SU-DHL-6 (cell line): ENCODE data around the gene TOP2A.

Experiments used
- H2AFZ ChIP-seq: fragments of 200-600 bp; sonication (generic); 2 replicates; pipeline ENCODE4 v1.6.1; 2014; ENCODE audit warnings: low read depth, mild to moderate bottlenecking, moderate library complexity, mixed read lengths, antibody characterized with exemption, low read length; ENCODE audit not compliant: severe bottlenecking
- H3F3A ChIP-seq: fragments of 200-600 bp; shearing (Covaris generic); 2 replicates; pipeline ENCODE4 v1.6.0; 2016; ENCODE audit warnings: antibody characterized with exemption, mild to moderate bottlenecking; ENCODE audit not compliant: insufficient read depth
- H3K27ac ChIP-seq: fragments of 200-600 bp; sonication (generic); 2 replicates; pipeline ENCODE4 v1.5.1; 2016; ENCODE audit warnings: low read depth, mild to moderate bottlenecking, low read length, moderate library complexity, mixed read lengths
- H3K27me3 ChIP-seq: fragments of 200-600 bp; sonication (generic), shearing (Covaris generic); 2 replicates; pipeline ENCODE4 v1.6.0; 2014; ENCODE audit warnings: mild to moderate bottlenecking, low read length
- H3K36me3 ChIP-seq: fragments of 200-600 bp; sonication (generic); 2 replicates; pipeline ENCODE4 v1.6.1; 2014; ENCODE audit warnings: mild to moderate bottlenecking, low read length, mixed read lengths
- H3K4me2 ChIP-seq: fragments of 300-600, 200-600 bp; shearing (Covaris generic), sonication (generic); 2 replicates; pipeline ENCODE4 v1.6.0; 2014; ENCODE audit warnings: low read length, low read depth, mild to moderate bottlenecking; ENCODE audit not compliant: poor library complexity, severe bottlenecking
- H3K4me3 ChIP-seq: fragments of 200-600 bp; sonication (generic); 2 replicates; pipeline ENCODE4 v1.5.1; 2014; ENCODE audit warnings: antibody characterized with exemption, low read length, mild to moderate bottlenecking, mixed read lengths; ENCODE audit not compliant: insufficient read depth, poor library complexity, severe bottlenecking
- H3K79me2 ChIP-seq: fragments of 200-600 bp; sonication (generic); 2 replicates; pipeline ENCODE4 v1.6.1; 2014; ENCODE audit warnings: mild to moderate bottlenecking, low read length, moderate library complexity; ENCODE audit not compliant: insufficient read depth
- H3K9ac ChIP-seq: fragments of 200-600 bp; sonication (generic); 2 replicates; pipeline ENCODE4 v1.7.0; 2014; ENCODE audit warnings: mild to moderate bottlenecking, low read length
- H3K9me2 ChIP-seq: fragments of 200-600 bp; sonication (generic); replicated peaks from 2 replicates; pipeline ENCODE4 v1.6.1; 2014; ENCODE audit warnings: low read length; ENCODE audit not compliant: insufficient read depth
- H3K9me3 ChIP-seq: fragments of 200-600 bp; sonication (generic); 2 replicates; pipeline ENCODE4 v1.6.1; 2014; ENCODE audit warnings: low read length, mixed read lengths; ENCODE audit not compliant: insufficient read depth
- H4K20me1 ChIP-seq: fragments of 200-600 bp; sonication (generic); 2 replicates; pipeline ENCODE4 v1.6.1; 2014; ENCODE audit warnings: low read depth, mild to moderate bottlenecking, antibody characterized with exemption, low read length, moderate library complexity, mixed read lengths
- EZH2phosphoT487 ChIP-seq: fragments of 200-600 bp; sonication (generic), shearing (Covaris generic); conservative IDR thresholded peaks from 2 replicates; pipeline ENCODE4 v1.6.1; 2018; ENCODE audit warnings: mild to moderate bottlenecking, antibody characterized with exemption, low read length, moderate library complexity, mixed read lengths
- TF ChIP-seq, protein P1 (sequence below): fragments of 200-600 bp; sonication (generic); IDR thresholded peaks from one replicate; pipeline ENCODE4 v1.5.1; 2017; ENCODE audit warnings: antibody characterized with exemption, mild to moderate bottlenecking, low read length, moderate library complexity; ENCODE audit not compliant: insufficient read depth, poor library complexity, severe bottlenecking

The TOP2A gene

DNA sequence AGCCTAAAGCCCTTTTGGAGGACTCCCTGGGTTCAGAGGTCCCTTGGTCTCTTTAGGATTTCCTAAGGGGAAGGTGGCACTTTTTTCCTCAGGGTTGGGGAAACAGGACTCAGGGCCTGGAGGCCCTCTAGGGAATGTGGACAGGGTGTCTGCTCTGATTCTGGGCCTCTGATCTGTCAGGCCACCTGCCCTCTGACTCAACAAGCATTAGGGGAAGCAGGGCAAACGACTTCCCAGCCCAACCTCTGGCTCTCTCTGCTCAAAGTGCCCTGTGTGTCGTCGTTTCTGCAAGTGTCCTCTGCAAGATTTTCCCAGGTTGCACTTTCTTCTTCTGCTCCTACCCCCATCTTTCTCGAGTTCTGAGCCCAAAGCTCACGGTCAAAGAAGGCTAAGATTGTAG is 18.9 kb upstream of the TOP2A start:
- Histone ChIP-seq H3K27ac (no peak overlapping the region), H3K36me3 (no peaks in the 10 kb centered on the region), H3K27me3 (no peaks in the 10 kb centered on the region), H2AFZ (no peak overlapping the region), H4K20me1 (no peaks in the 10 kb centered on the region), H3K9me3 (no peaks in the 10 kb centered on the region), H3K9me2 (no peaks in the 10 kb centered on the region), H3K4me3 (no peak overlapping the region), H3K9ac (no peak overlapping the region), H3K79me2 (no peaks in the 10 kb centered on the region), H3K4me2 (no peak overlapping the region), H3F3A (no peaks in the 10 kb centered on the region)
- TF ChIP-seq EZH2phosphoT487 = no peak
- TF ChIP-seq, protein P1, sequence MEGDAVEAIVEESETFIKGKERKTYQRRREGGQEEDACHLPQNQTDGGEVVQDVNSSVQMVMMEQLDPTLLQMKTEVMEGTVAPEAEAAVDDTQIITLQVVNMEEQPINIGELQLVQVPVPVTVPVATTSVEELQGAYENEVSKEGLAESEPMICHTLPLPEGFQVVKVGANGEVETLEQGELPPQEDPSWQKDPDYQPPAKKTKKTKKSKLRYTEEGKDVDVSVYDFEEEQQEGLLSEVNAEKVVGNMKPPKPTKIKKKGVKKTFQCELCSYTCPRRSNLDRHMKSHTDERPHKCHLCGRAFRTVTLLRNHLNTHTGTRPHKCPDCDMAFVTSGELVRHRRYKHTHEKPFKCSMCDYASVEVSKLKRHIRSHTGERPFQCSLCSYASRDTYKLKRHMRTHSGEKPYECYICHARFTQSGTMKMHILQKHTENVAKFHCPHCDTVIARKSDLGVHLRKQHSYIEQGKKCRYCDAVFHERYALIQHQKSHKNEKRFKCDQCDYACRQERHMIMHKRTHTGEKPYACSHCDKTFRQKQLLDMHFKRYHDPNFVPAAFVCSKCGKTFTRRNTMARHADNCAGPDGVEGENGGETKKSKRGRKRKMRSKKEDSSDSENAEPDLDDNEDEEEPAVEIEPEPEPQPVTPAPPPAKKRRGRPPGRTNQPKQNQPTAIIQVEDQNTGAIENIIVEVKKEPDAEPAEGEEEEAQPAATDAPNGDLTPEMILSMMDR = no peak

DNA sequence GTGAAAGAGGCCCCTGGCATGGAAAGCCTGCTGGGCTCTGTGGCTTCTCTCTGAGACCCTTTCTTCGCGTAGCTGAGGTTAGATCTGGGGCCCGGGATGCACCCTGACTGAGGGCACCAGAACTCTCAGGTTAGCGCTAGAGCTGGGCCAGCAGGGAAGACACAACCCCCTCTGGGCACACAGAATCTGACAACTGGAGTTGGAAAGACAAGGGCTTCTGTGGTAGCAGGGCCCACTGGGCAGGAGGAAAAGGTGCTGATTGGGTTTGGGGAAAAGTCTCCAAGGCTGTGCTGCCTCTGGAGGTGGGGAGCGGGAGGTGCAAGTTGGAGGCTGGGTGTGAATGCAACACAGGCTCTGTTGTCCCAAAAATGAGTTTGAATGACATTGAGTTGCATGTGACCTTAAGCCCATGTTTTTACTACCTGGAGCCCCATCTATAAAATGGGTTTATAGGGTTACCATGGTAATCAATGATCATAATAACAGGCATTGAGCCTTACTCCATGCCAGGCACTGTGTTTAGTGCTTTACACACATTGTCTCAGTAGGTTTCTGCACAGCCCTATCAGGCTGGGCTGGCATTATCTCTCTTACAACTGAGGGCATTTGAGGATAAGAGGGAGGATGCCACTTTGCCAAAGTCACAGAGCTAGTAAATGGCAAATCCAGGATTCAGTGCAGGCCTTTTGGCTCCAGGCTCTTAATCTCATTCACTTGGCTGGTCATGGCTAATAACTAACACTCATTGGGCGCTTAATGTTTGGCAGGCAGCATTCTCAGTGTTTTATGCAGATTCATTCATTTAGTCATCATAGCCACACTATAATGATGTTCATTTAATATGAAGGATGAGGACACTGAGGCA is 16.1 kb upstream of the TOP2A start:
- H4K20me1 ChIP-seq = no peaks in the 10 kb centered on the region
- no peaks in the 10 kb centered on the region for H3K79me2 ChIP-seq
- no peak overlapping the region for H3K27ac ChIP-seq
- no peak overlapping the region for H3K4me3 ChIP-seq
- H3F3A ChIP-seq = no peaks in the 10 kb centered on the region
- TF ChIP-seq, protein P1 = no peak
- no peak for TF ChIP-seq EZH2phosphoT487
- no peak overlapping the region for H3K9ac ChIP-seq
- no peak overlapping the region for H2AFZ ChIP-seq
- no peaks in the 10 kb centered on the region for H3K27me3 ChIP-seq
- H3K4me2 ChIP-seq = no peak overlapping the region
- no peaks in the 10 kb centered on the region for H3K9me2 ChIP-seq
- no peaks in the 10 kb centered on the region for H3K36me3 ChIP-seq
- no peaks in the 10 kb centered on the region for H3K9me3 ChIP-seq

DNA sequence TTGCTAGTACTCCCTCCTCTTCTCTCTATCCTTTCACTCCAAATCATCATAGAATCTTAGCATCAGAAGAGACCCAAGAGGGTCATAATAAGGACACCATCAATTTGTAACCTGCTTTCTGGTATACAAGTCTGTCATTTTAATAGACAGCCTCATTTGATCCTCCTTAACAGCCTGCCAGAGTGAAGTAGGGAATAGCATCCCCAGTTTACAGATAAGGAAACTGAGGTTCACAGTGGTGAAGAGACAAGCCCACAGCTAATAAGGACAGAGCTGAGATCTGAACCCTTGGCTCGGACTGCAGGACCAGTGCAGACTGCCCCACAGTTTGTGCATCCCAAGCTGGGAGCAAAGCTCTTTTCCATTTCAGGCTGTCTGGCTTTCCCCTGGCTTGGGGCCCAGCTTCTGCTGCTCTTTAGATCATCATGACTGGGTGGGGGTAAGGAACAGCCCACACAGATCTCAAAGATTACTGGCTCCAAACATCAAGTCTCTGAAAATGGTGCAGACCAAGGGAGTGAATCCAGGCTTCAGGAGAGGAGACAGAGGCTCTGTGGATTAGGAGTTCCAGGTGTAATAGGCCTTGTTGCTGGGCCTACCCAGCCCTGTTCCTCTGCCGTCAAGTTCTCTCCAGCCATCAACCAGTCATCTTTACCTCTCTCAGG is 15.3 kb upstream of the TOP2A start:
- H3K4me2 ChIP-seq = no peak overlapping the region
- no peak overlapping the region for H3K4me3 ChIP-seq
- H3K27ac ChIP-seq = no peak overlapping the region
- no peaks in the 10 kb centered on the region for H3K79me2 ChIP-seq
- no peaks in the 10 kb centered on the region for H3K27me3 ChIP-seq
- no peaks in the 10 kb centered on the region for H3K9me2 ChIP-seq
- H3K9me3 ChIP-seq = no peaks in the 10 kb centered on the region
- no peak overlapping the region for H2AFZ ChIP-seq
- H4K20me1 ChIP-seq = no peaks in the 10 kb centered on the region
- no peaks in the 10 kb centered on the region for H3K36me3 ChIP-seq
- no peak for TF ChIP-seq EZH2phosphoT487
- TF ChIP-seq, protein P1 = no peak
- H3F3A ChIP-seq = no peaks in the 10 kb centered on the region
- no peak overlapping the region for H3K9ac ChIP-seq
